SK-N-MC (cell line): ENCODE data around the gene PLK4.

Source experiments
- DNase-seq: peaks from one replicate; pipeline ENCODE4 v3.0.0-alpha.2; 2011; ENCODE audit warnings: low read depth, low spot score
- H3K27ac ChIP-seq: fragments of 200-600 bp; sonication (generic); 2 replicates; pipeline ENCODE4 v1.5.1; 2016; ENCODE audit warnings: mixed run types
- H3K36me3 ChIP-seq: fragments of 200-600 bp; sonication (generic); 2 replicates; pipeline ENCODE4 v1.6.1; 2017; ENCODE audit warnings: antibody characterized with exemption, low read length, mixed read lengths; ENCODE audit not compliant: insufficient read depth
- H3K4me3 ChIP-seq: fragments of 200-600 bp; sonication (generic); 2 replicates; pipeline ENCODE4 v1.5.1; 2016
- H3K9ac ChIP-seq: fragments of 200-600 bp; sonication (generic); 2 replicates; pipeline ENCODE4 v1.8.0; 2017; ENCODE audit warnings: mixed run types, mixed read lengths; ENCODE audit not compliant: insufficient read length
- H3K9me3 ChIP-seq: fragments of 200-600 bp; sonication (generic); 2 replicates; pipeline ENCODE4 v1.6.1; 2017; ENCODE audit warnings: low read depth, mild to moderate bottlenecking, antibody characterized with exemption, low read length, moderate library complexity, mixed read lengths
- EZH2 ChIP-seq: fragments of 200-600 bp; sonication (generic); IDR thresholded peaks from one replicate; pipeline ENCODE4 v1.6.1; 2017; ENCODE audit warnings: antibody characterized with exemption
- FOXP2 ChIP-seq: optimal IDR thresholded peaks from 2 replicates; pipeline ENCODE3; 2011; ENCODE audit warnings: mild to moderate bottlenecking, moderate library complexity; ENCODE audit not compliant: insufficient read depth; ENCODE audit errors: extremely low read length, control extremely low read depth
- POLR2AphosphoS5 ChIP-seq: IDR thresholded peaks from 2 replicates; pipeline ENCODE4 v1.6.1; 2012; ENCODE audit warnings: mild to moderate bottlenecking, low read depth, low read length, borderline replicate concordance

The PLK4 gene

DNA sequence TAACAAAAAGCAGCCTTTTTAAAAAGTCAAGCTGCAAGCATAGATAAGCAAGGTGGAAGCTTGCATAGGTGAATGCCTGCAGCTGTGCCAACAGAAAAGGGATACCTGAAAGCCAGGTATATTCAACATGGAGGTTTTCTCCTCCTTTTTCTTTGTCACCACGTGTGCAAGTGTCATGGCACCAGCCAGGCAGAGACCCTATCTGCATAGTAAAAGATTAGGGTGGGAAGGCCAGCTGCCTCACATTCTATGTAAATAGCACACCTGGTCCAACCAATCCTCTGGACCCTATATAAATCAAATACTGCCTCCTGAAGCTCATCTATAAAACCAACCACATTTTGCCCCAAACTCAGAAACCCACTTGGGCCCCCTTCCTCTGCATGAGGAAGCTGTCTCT, 28.0 kb upstream of the PLK4 start:
- TF ChIP-seq POLR2AphosphoS5: no peak
- no peak for TF ChIP-seq FOXP2
- no peak for TF ChIP-seq EZH2
- Histone ChIP-seq H3K27ac (no peak overlapping the region), H3K9me3 (peaks cover 7% of the 10 kb centered on the region; the same call in 1 of the 2 replicates), H3K4me3 (no peak overlapping the region), H3K36me3 (no peaks in the 10 kb centered on the region), H3K9ac (no peak overlapping the region)
- DNase-seq: no peak

DNA sequence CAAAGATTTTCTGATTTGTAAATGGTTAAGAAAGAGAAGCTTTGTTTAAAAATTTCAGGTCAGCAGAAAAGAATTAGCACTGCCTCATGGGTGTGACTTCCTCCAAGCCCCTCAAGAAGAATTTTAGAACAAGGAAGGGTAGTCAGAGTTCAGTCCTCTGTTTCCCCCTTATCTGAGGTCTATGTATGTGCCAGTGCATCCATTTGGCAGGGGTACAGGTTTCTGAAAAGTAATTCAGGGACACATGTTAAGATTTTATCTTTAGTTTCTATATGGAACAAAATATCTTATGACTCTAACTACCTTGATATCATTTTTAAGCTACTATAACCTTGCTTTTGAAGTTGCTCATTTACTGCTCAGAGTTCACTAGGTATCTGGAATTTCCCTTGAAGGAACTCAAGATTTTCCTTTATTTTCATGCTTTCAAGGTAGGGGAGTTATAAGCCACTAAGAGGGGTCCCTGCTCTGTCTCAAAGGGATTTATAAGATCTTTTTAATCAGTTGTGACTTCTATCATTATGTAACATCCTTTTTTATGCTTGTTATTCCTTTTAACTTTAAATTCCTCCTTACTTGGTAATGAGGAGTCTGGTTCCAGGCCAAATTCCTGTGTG, 24.4 kb upstream of the PLK4 start:
- H3K4me3 ChIP-seq: no peak overlapping the region
- H3K27ac ChIP-seq: no peak overlapping the region
- no peaks in the 10 kb centered on the region for H3K36me3 ChIP-seq
- no peak overlapping the region for H3K9ac ChIP-seq
- no peaks in the 10 kb centered on the region for H3K9me3 ChIP-seq
- no peak for DNase-seq
- TF ChIP-seq EZH2: no peak
- TF ChIP-seq POLR2AphosphoS5: no peak
- TF ChIP-seq FOXP2: no peak

DNA sequence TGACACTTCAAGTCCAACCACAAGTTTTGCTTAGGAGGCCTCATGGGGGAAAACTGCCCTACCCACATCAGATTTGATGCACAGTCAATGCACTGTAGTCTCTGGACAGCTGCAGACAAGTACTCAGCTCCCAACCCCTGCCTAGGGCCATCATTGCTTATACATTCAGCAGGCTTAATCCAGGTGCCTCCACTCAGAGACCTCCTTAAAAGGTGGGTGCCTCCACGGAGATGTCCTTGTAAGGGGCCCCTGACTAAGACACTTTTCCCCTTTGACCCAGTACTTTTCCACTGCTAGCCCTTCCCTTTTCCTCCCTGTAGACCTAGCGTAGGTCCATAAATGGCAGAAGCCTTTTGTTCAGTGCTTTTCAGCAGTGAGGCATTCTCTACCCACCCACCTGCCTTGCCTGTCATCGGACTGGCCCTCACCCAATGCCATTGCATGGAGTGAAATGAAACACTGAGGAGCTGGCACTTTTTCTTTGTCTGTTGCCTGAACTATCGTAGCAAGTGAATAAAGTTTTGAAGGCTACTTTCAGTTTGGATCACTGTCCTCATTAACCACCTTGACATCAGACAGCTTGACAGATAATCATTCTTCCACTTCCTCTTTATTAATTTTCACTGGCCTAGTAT, 23.8 kb upstream of the PLK4 start:
- Histone ChIP-seq H3K9ac (no peak overlapping the region), H3K36me3 (no peaks in the 10 kb centered on the region), H3K4me3 (no peak overlapping the region), H3K9me3 (no peaks in the 10 kb centered on the region), H3K27ac (no peak overlapping the region)
- no peak for DNase-seq
- TF ChIP-seq POLR2AphosphoS5 (no peak), EZH2 (no peak), FOXP2 (no peak)

DNA sequence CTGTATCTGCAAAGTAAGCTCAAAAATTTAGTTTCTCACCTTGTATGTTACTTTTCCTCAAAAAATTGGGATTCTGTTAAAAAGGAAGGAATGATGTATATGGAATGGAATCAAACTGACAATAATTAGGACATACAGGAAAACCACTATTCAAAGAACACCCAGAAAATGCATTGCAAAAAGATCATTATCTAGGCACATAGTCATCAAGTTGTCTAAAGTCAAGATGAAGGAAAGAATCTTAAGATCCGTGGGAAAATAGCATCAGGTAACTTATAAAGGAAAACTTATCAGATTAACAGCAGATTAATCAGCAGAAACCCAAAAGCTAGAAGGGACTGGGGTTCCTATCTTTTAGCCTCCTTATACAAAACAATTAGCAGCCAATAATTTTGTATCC, 23.1 kb upstream of the PLK4 start:
- no peak overlapping the region for H3K4me3 ChIP-seq
- H3K36me3 ChIP-seq: no peaks in the 10 kb centered on the region
- TF ChIP-seq POLR2AphosphoS5 (no peak), EZH2 (no peak), FOXP2 (no peak)
- H3K9ac ChIP-seq: no peak overlapping the region
- no peak overlapping the region for H3K27ac ChIP-seq
- DNase-seq: no peak
- no peaks in the 10 kb centered on the region for H3K9me3 ChIP-seq

DNA sequence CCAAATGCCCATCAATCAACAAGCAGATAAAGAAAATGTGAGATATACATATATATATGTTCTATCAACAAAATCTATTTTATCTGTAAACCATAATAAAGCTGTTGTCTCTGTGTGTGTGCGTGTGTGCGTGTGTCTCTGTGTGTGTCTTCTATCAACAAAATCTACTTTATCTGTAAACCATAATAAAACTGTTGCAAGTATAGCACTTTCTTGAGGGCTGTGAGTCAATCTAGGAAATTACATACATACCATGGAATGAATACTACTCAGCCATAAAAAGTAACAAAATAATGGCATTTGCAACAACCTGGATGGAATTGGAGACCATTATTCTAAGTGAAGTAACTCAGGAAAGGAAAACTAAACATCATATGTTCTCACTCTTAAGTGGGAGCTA, 12.5 kb upstream of the PLK4 start:
- H3K27ac ChIP-seq: no peak overlapping the region
- no peak overlapping the region for H3K9ac ChIP-seq
- no peak for DNase-seq
- TF ChIP-seq FOXP2 (no peak), EZH2 (no peak), POLR2AphosphoS5 (no peak)
- no peaks in the 10 kb centered on the region for H3K36me3 ChIP-seq
- no peaks in the 10 kb centered on the region for H3K9me3 ChIP-seq
- no peak overlapping the region for H3K4me3 ChIP-seq

DNA sequence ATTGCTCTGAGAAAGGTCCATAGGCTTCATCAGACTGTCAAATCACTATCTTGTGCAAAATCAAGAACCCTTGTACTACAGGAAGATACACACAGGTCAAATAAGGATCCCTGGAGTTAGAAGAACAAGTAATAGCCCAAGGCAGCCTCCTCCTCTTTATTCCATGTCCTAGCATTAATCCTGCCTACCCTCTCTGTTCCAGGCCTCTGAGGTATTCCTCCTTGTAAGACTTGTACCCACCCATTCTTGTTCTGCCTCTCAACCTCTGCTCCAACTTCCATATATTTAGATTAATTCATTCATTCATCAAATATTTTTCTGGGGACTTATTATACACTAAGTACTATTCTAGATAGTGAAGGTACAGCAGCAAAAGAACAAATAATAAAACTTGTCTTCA, 10.4 kb upstream of the PLK4 start:
- DNase-seq: no peak
- 0 out of 2 replicates have a peak, but pooled peaks cover 5% of the 10 kb centered on the region for H3K36me3 ChIP-seq
- H3K4me3 ChIP-seq: no peak overlapping the region
- no peak overlapping the region for H3K9ac ChIP-seq
- no peak overlapping the region for H3K27ac ChIP-seq
- TF ChIP-seq FOXP2: no peak
- TF ChIP-seq EZH2: no peak
- TF ChIP-seq POLR2AphosphoS5: no peak
- no peaks in the 10 kb centered on the region for H3K9me3 ChIP-seq

DNA sequence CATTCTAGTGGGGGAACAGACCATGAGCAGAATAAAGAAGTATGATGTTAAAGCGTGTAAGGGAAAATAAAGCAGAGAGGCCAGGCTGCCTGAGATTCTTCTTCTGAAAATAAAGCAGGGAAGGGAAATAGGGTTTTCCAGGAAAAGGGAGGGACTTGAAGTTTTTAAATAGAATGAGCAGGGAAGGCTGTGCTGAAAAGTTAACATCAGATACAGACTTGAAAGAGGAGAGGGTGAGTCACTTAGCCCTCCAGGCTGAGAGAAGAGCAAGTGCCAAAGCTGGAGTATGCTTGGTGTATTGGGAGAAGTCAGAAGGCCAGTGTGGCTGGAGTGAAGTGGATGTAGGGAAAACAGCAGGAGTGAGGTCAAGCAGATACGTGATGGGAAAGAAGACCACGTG, 10.0 kb upstream of the PLK4 start:
- Histone ChIP-seq H3K4me3 (no peak overlapping the region), H3K27ac (no peak overlapping the region), H3K9ac (no peak overlapping the region), H3K9me3 (no peaks in the 10 kb centered on the region), H3K36me3 (0 out of 2 replicates have a peak, but pooled peaks cover 6% of the 10 kb centered on the region)
- no peak for DNase-seq
- TF ChIP-seq POLR2AphosphoS5 (no peak), FOXP2 (no peak), EZH2 (no peak)

DNA sequence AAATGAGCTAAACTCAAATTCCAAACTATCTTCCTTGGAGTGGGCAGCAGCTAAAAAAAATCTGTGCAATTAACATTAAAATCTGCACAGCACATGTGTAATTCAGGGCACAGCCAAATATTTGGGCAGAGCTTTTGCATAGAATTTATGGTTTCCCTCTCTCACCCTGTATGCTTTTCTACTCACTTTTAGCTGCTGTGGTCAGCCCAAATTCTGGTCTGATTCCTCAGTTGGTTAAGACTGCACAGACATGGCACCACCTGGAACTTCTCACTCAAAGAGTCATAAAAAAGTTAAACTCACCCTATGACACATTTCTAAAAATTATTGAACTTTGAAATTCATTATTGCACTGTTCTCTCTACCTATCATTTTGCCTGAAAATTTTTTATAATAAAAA, 4.9 kb upstream of the PLK4 start:
- Histone ChIP-seq H3K36me3 (0 out of 2 replicates have a peak, but pooled peaks cover 6% of the 10 kb centered on the region), H3K4me3 (no peak overlapping the region), H3K9me3 (no peaks in the 10 kb centered on the region), H3K27ac (no peak overlapping the region), H3K9ac (peak overlapping the region; percentile 22)
- no peak for DNase-seq
- TF ChIP-seq EZH2: no peak

DNA sequence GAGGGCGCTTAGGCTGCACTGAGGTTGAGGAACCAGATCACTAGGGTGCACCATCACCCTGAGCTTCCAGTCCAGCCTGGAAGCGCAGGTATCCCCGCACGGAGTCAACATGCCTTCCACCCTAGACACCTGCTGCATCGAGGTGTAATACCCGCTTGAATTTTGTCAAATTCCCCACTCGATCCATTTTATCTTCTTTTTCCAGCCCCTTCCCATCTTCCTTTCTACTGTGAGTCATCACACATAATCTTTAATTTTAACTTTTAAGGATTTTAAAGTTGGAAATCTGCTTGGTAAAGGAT, 821 bp downstream of the PLK4 start:
- no peak overlapping the region for H3K27ac ChIP-seq
- no peak for DNase-seq
- H3K9me3 ChIP-seq: no peaks in the 10 kb centered on the region
- H3K9ac ChIP-seq: peak overlapping the region; percentile 99
- TF ChIP-seq POLR2AphosphoS5 (no peak), EZH2 (no peak), FOXP2 (no peak)
- H3K36me3 ChIP-seq: peaks cover 42% of the 10 kb centered on the region
- H3K4me3 ChIP-seq: peak overlapping the region; percentile 94
